HepG2 (cell line): ENCODE data around the gene INPP5K. TPM values are rescaled to one million over a fixed set of nuclear protein-coding genes. Genes with fewer than 3 reads are reported as not detected.

Experiments
- AGO1 ChIP-seq: fragments of 200-400 bp; formaldehyde crosslinking; IDR thresholded peaks from 2 replicates; pipeline ENCODE4 v1.6.1; 2017; ENCODE audit warnings: mild to moderate bottlenecking, low read depth, low read length, moderate library complexity; ENCODE audit not compliant: poor library complexity, severe bottlenecking
- ELF1 ChIP-seq: sonication (generic); formaldehyde crosslinking; IDR thresholded peaks from 2 replicates; pipeline ENCODE4 v1.4.0; 2020; ENCODE audit warnings: missing genetic modification reagents
- ETV5 ChIP-seq: IDR thresholded peaks from 2 replicates; pipeline ENCODE4 v1.6.1; 2018; ENCODE audit warnings: missing biosample characterization, missing genetic modification reagents, inconsistent platforms, borderline replicate concordance
- HOXA3 ChIP-seq: sonication (generic); formaldehyde crosslinking; IDR thresholded peaks from 2 replicates; pipeline ENCODE4 v1.5.0; 2020; ENCODE audit warnings: missing genetic modification reagents
- JUND ChIP-seq: sonication (generic); formaldehyde crosslinking; IDR thresholded peaks from 2 replicates; pipeline ENCODE4 v1.8.0; 2022; ENCODE audit warnings: mild to moderate bottlenecking, missing genetic modification reagents
- NONO ChIP-seq, 2 experiments: fragments of 450-650 bp in 1 of 2; sonication (generic) in 1 of 2; formaldehyde crosslinking in 1 of 2; IDR thresholded peaks in 1 of 2; conservative IDR thresholded peaks in 1 of 2; 2 replicates each; pipeline versions ENCODE4 v1.6.1 to v1.8.0; 2017 to 2022; ENCODE audit warnings: mild to moderate bottlenecking in 1 of 2, missing genetic modification reagents in 1 of 2, moderate library complexity in 1 of 2
- PATZ1 ChIP-seq: sonication (generic); formaldehyde crosslinking; IDR thresholded peaks from 2 replicates; pipeline ENCODE4 v1.4.0; 2020; ENCODE audit warnings: missing genetic modification reagents
- SAFB2 ChIP-seq: sonication (generic); formaldehyde crosslinking; IDR thresholded peaks from 2 replicates; pipeline ENCODE4 v1.5.1; 2020; ENCODE audit warnings: missing genetic modification reagents, low read depth, mild to moderate bottlenecking, borderline replicate concordance
- SPEN ChIP-seq: sonication (generic); formaldehyde crosslinking; IDR thresholded peaks from 2 replicates; pipeline ENCODE4 v1.5.1; 2020; ENCODE audit warnings: low read depth, mild to moderate bottlenecking, missing genetic modification reagents
- TEAD3 ChIP-seq: optimal IDR thresholded peaks from 2 replicates; pipeline ENCODE3; 2016; ENCODE audit warnings: borderline replicate concordance
- ZBTB38 ChIP-seq: sonication (generic); formaldehyde crosslinking; IDR thresholded peaks from 2 replicates; pipeline ENCODE4 v1.5.1; 2020; ENCODE audit warnings: mild to moderate bottlenecking, missing genetic modification reagents
- ZFX ChIP-seq: sonication (generic); formaldehyde crosslinking; IDR thresholded peaks from 2 replicates; pipeline ENCODE4 v1.4.0; 2020; ENCODE audit warnings: mild to moderate bottlenecking, low read depth, missing genetic modification reagents, moderate library complexity
- ZFY ChIP-seq: sonication (generic); formaldehyde crosslinking; IDR thresholded peaks from 2 replicates; pipeline ENCODE4 v1.4.0; 2020; ENCODE audit warnings: missing genetic modification reagents
- ZNF432 ChIP-seq: sonication (generic); formaldehyde crosslinking; IDR thresholded peaks from 2 replicates; pipeline ENCODE4 v1.5.0; 2020; ENCODE audit warnings: missing genetic modification reagents, mild to moderate bottlenecking, borderline replicate concordance
- ZNF460 ChIP-seq: sonication (generic); formaldehyde crosslinking; IDR thresholded peaks from 2 replicates; pipeline ENCODE4 v1.5.1; 2020; ENCODE audit warnings: missing genetic modification reagents, mild to moderate bottlenecking, borderline replicate concordance
- ZSCAN20 ChIP-seq: sonication (generic); formaldehyde crosslinking; IDR thresholded peaks from 2 replicates; pipeline ENCODE4 v1.4.0; 2020; ENCODE audit warnings: missing genetic modification reagents, mild to moderate bottlenecking, borderline replicate concordance
- ZSCAN21 ChIP-seq: sonication (generic); formaldehyde crosslinking; IDR thresholded peaks from 2 replicates; pipeline ENCODE4 v1.8.0; 2022; ENCODE audit warnings: mild to moderate bottlenecking, missing genetic modification reagents, moderate library complexity, borderline replicate concordance
- polyA plus RNA-seq, 8 experiments: library from polyadenylated mRNA; depleted of rRNA in 3 of 8; stranded (reverse) in 7 of 8; unstranded in 1 of 8; fragments of >200 nt; fragmentation: Illumina TruSeq in 4 of 8; extraction: Trizol in 4 of 8; gene quantifications; 2 replicates each; pipeline versions ENCODE4 v1.2.1 to v1.2.3, GENCODE V29; 2011 to 2016; ENCODE audit warnings: low read depth in 4 of 8, missing spikeins in 1 of 8, mixed read lengths in 1 of 8; ENCODE audit not compliant: insufficient read depth in 1 of 8
- total RNA-seq, 5 experiments: library from RNA; depleted of rRNA; stranded (reverse); fragments of >200 nt; fragmentation: Illumina TruSeq; extraction: Trizol; gene quantifications; 2 replicates each; pipeline ENCODE4 v1.2.3, GENCODE V29; 2016; ENCODE audit warnings: low read depth in 1 of 5
- TF ChIP-seq, protein P1 (sequence below): sonication (generic); formaldehyde crosslinking; IDR thresholded peaks from 2 replicates; pipeline ENCODE4 v1.5.0; 2020; ENCODE audit warnings: mild to moderate bottlenecking, missing genetic modification reagents, borderline replicate concordance
- TF ChIP-seq, protein P2 (sequence below): sonication (generic); formaldehyde crosslinking; IDR thresholded peaks from 2 replicates; pipeline ENCODE4 v1.8.0; 2022; ENCODE audit warnings: low read depth, missing genetic modification reagents

Gene INPP5K
- total and polyA plus RNA-seq, 2 of the 13 experiments (the other 11 are each of a cell fraction or from before 2014, with no cell fraction given) = 4.8 to 9.6 TPM

GRCh38 chr17:1485423-1486376 is 30.7 kb downstream of the INPP5K start (continued):
- TF ChIP-seq, protein P1, sequence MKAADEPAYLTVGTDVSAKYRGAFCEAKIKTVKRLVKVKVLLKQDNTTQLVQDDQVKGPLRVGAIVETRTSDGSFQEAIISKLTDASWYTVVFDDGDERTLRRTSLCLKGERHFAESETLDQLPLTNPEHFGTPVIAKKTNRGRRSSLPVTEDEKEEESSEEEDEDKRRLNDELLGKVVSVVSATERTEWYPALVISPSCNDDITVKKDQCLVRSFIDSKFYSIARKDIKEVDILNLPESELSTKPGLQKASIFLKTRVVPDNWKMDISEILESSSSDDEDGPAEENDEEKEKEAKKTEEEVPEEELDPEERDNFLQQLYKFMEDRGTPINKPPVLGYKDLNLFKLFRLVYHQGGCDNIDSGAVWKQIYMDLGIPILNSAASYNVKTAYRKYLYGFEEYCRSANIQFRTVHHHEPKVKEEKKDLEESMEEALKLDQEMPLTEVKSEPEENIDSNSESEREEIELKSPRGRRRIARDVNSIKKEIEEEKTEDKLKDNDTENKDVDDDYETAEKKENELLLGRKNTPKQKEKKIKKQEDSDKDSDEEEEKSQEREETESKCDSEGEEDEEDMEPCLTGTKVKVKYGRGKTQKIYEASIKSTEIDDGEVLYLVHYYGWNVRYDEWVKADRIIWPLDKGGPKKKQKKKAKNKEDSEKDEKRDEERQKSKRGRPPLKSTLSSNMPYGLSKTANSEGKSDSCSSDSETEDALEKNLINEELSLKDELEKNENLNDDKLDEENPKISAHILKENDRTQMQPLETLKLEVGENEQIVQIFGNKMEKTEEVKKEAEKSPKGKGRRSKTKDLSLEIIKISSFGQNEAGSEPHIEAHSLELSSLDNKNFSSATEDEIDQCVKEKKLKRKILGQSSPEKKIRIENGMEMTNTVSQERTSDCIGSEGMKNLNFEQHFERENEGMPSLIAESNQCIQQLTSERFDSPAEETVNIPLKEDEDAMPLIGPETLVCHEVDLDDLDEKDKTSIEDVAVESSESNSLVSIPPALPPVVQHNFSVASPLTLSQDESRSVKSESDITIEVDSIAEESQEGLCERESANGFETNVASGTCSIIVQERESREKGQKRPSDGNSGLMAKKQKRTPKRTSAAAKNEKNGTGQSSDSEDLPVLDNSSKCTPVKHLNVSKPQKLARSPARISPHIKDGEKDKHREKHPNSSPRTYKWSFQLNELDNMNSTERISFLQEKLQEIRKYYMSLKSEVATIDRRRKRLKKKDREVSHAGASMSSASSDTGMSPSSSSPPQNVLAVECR = peak; percentile 11; the same call in 1 of the 2 replicates
- TF ChIP-seq AGO1 (peak; percentile 55), ZBTB38 (peak; percentile 69), JUND (CRISPR knock-in tag) (no peak), ZSCAN20 (CRISPR knock-in tag) (0 out of 2 replicates have a peak, but pooled peaks have one; percentile 52), PATZ1 (CRISPR knock-in tag) (peak; percentile 10; the same call in 1 of the 2 replicates), ELF1 (CRISPR knock-in tag) (peak; percentile 72), SAFB2 (peak; percentile 59; the same call in 1 of the 2 replicates), ZFX (peak; percentile 52; the same call in 1 of the 2 replicates), HOXA3 (CRISPR knock-in tag) (peak; percentile 62), ETV5 (peak; percentile 54), TEAD3 (CRISPR knock-in tag) (no peak), ZSCAN21 (CRISPR knock-in tag) (peak; percentile 29; the same call in 1 of the 2 replicates), ZFY (CRISPR knock-in tag) (peak; percentile 27; the same call in 1 of the 2 replicates), ZNF432 (no peak), SPEN (CRISPR knock-in tag) (peak; percentile 48; the same call in 1 of the 2 replicates), ZNF460 (CRISPR knock-in tag) (no peak), NONO (IDR thresholded peaks at IDR 0.05) (no peak), NONO (CRISPR knock-in tag; conservative IDR thresholded peaks at IDR 0.05) (no peak)
- TF ChIP-seq, protein P2, sequence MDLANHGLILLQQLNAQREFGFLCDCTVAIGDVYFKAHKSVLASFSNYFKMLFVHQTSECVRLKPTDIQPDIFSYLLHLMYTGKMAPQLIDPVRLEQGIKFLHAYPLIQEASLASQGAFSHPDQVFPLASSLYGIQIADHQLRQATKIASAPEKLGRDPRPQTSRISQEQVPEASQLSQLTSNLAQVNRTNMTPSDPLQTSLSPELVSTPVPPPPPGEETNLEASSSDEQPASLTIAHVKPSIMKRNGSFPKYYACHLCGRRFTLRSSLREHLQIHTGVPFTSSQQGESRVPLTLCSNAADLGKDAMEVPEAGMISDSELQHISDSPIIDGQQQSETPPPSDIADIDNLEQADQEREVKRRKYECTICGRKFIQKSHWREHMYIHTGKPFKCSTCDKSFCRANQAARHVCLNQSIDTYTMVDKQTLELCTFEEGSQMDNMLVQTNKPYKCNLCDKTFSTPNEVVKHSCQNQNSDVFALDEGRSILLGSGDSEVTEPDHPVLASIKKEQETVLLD (CRISPR knock-in tag) = 0 out of 2 replicates have a peak, but pooled peaks have one; percentile 30
